ACC112 (cell line): ENCODE results near the gene PTPRM.

ENCODE experiments used
- H2AFZ ChIP-seq: fragments of 200-600 bp; sonication (generic); one replicate; pipeline ENCODE4 v1.6.0; 2017; ENCODE audit warnings: antibody characterized with exemption, low read length; ENCODE audit not compliant: unreplicated experiment
- H3K27ac ChIP-seq: fragments of 200-600 bp; sonication (generic); 2 replicates; pipeline ENCODE4 v1.5.1; 2014; ENCODE audit warnings: low read depth, mild to moderate bottlenecking, antibody characterized with exemption, low read length, moderate library complexity
- H3K27me3 ChIP-seq: fragments of 200-600 bp; sonication (generic); 2 replicates; pipeline ENCODE4 v1.6.1; 2014; ENCODE audit warnings: mild to moderate bottlenecking, antibody characterized with exemption, low read length, moderate library complexity, mixed read lengths; ENCODE audit not compliant: insufficient read depth
- H3K36me3 ChIP-seq: fragments of 200-600 bp; sonication (generic); 2 replicates; pipeline ENCODE4 v1.6.1; 2016; ENCODE audit warnings: mild to moderate bottlenecking, antibody characterized with exemption, low read length, moderate library complexity, mixed read lengths; ENCODE audit not compliant: insufficient read depth
- H3K4me1 ChIP-seq: fragments of 200-600 bp; sonication (generic); one replicate; pipeline ENCODE4 v1.6.1; 2016; ENCODE audit warnings: low read length, mixed read lengths; ENCODE audit not compliant: insufficient read depth, unreplicated experiment, control insufficient read depth
- H3K4me3 ChIP-seq: fragments of 200-600 bp; sonication (generic); 2 replicates; pipeline ENCODE4 v1.5.1; 2014; ENCODE audit warnings: mild to moderate bottlenecking, low read depth, low read length
- H3K79me2 ChIP-seq: fragments of 200-600 bp; sonication (generic); one replicate; pipeline ENCODE4 v1.6.0; 2016; ENCODE audit warnings: low read length; ENCODE audit not compliant: control insufficient read depth, unreplicated experiment, insufficient read depth

Gene PTPRM

GRCh38 chr18:7844418-7844817, 277.3 kb downstream of the PTPRM start:
- Histone ChIP-seq H3K4me1 (peaks cover 14% of the 10 kb centered on the region), H3K27ac (no peak overlapping the region; the same call in 1 of the 2 replicates)

DNA sequence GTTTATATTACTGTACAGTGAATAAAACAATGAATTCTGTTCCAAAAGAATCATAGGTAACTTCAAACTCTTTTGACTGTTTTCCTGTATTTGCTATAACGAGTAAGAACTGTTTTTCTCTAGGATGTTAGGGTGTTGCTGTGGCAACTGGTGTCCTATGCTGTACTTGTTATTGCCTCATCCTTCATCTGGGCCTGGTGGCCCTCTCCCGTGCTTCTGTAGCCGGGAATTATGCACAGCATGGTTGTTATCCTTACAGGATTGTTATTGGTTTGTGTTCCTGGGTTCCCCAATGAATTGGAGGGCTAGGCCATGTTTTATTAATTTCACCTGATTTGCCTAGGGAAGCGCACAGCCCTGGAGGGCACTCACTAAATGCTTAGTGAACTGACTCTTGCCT, 279.2 kb downstream of the PTPRM start:
- H3K27ac ChIP-seq = no peak overlapping the region
- H3K27me3 ChIP-seq = no peaks in the 10 kb centered on the region
- H3K79me2 ChIP-seq = no peaks in the 10 kb centered on the region
- H2AFZ ChIP-seq = no peak overlapping the region
- no peak overlapping the region for H3K4me3 ChIP-seq
- H3K4me1 ChIP-seq = peaks cover 6% of the 10 kb centered on the region
- H3K36me3 ChIP-seq = peaks cover 3% of the 10 kb centered on the region; the same call in 1 of the 2 replicates

More at GRCh38 chr18:7844418-7844817, 277.3 kb downstream of the PTPRM start:
- H3K27me3 ChIP-seq = no peaks in the 10 kb centered on the region
- peaks cover 3% of the 10 kb centered on the region; the same call in 1 of the 2 replicates for H3K36me3 ChIP-seq
- no peaks in the 10 kb centered on the region for H3K79me2 ChIP-seq
- no peak overlapping the region for H3K4me3 ChIP-seq
- no peak overlapping the region for H2AFZ ChIP-seq

- Histone ChIP-seq H2AFZ (no peak overlapping the region), H3K36me3 (peaks cover 3% of the 10 kb centered on the region; the same call in 1 of the 2 replicates), H3K79me2 (no peaks in the 10 kb centered on the region), H3K4me3 (no peak overlapping the region), H3K27ac (no peak overlapping the region), H3K4me1 (peaks cover 6% of the 10 kb centered on the region), H3K27me3 (no peaks in the 10 kb centered on the region)
These were observed 280.4 kb downstream of the PTPRM start for GRCh38 chr18:7847357-7848053.

DNA sequence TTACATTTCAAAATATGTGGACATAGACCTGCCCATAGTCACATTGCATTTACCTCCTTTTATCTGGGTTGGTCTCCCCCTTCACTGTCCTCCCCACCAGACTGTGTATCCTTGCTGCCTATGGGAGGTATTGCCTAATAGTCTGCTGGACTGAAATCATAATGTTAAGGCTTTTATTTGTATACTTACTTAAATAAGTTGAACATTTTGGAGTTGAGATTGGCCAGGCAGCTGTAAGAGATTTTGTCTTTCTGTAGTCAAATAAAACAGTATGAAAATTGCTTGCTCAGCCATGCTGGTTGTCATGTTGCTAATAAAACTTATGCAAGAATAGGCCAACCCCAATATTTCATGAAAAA, 280.9 kb downstream of the PTPRM start:
- Histone ChIP-seq H2AFZ (no peak overlapping the region), H3K79me2 (no peaks in the 10 kb centered on the region), H3K4me3 (no peak overlapping the region), H3K27me3 (no peaks in the 10 kb centered on the region), H3K27ac (no peak overlapping the region), H3K4me1 (peaks cover 6% of the 10 kb centered on the region), H3K36me3 (peaks cover 3% of the 10 kb centered on the region; the same call in 1 of the 2 replicates)

- H3K79me2 ChIP-seq = no peaks in the 10 kb centered on the region
- H3K36me3 ChIP-seq = no peaks in the 10 kb centered on the region
- no peak overlapping the region for H3K27ac ChIP-seq
- H2AFZ ChIP-seq = no peak overlapping the region
- H3K4me1 ChIP-seq = no peaks in the 10 kb centered on the region
- H3K4me3 ChIP-seq = no peak overlapping the region
- no peaks in the 10 kb centered on the region for H3K27me3 ChIP-seq
These were observed 283.3 kb downstream of the PTPRM start for GRCh38 chr18:7850446-7850845.

- Histone ChIP-seq H3K27ac (no peak overlapping the region), H3K27me3 (no peaks in the 10 kb centered on the region), H3K36me3 (no peaks in the 10 kb centered on the region), H3K4me3 (no peak overlapping the region), H3K4me1 (peaks cover 14% of the 10 kb centered on the region), H3K79me2 (no peaks in the 10 kb centered on the region), H2AFZ (no peak overlapping the region)
These were observed 287.9 kb downstream of the PTPRM start for GRCh38 chr18:7855028-7855427.

DNA sequence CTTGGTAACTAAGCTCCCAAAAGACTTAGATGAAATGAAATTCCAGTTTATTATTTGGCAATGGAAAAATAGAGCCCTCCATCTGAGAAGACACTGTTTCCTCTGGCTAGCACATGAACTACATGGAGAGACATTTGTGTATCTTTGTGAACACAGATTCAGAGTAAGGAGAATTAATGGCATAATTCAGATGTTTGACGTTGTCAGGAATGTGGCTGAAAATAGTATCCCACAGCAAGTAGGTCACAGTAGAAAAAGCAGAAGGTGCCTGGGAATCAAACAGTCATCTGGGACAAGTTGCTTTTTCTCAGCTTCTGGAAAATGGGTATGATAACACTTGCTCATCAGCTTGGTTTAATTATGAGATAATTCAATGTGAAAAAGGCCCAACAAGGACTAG, 288.6 kb downstream of the PTPRM start:
- H2AFZ ChIP-seq = no peak overlapping the region
- no peak overlapping the region for H3K4me3 ChIP-seq
- H3K79me2 ChIP-seq = no peaks in the 10 kb centered on the region
- H3K4me1 ChIP-seq = peaks cover 14% of the 10 kb centered on the region
- H3K36me3 ChIP-seq = no peaks in the 10 kb centered on the region
- no peaks in the 10 kb centered on the region for H3K27me3 ChIP-seq
- H3K27ac ChIP-seq = no peak overlapping the region

DNA sequence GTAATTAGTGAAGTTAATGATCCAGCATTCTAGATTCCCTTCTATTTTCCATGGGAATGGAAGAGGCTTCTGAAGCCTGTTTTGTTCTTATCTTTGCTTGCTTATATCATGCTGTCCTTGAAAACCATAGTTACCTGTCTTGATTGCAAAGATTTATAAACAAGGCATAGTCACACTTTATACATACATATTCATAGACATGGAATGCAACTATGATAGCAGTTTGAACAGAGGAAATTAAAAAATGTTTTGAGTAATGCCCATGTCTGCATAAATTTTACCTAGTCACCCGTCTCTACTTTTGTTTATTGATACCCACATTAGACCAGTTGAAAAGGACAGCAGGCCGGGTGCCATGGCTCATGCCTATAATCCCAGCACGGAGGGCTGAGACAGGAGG, 289.0 kb downstream of the PTPRM start:
- no peak overlapping the region for H2AFZ ChIP-seq
- no peaks in the 10 kb centered on the region for H3K36me3 ChIP-seq
- H3K27ac ChIP-seq = no peak overlapping the region
- no peak overlapping the region for H3K4me3 ChIP-seq
- H3K79me2 ChIP-seq = no peaks in the 10 kb centered on the region
- H3K4me1 ChIP-seq = peaks cover 14% of the 10 kb centered on the region
- no peaks in the 10 kb centered on the region for H3K27me3 ChIP-seq

GRCh38 chr18:7856733-7857132, 289.6 kb downstream of the PTPRM start:
- H3K4me1 ChIP-seq = peaks cover 14% of the 10 kb centered on the region
- no peak overlapping the region for H2AFZ ChIP-seq
- no peaks in the 10 kb centered on the region for H3K27me3 ChIP-seq
- H3K4me3 ChIP-seq = no peak overlapping the region
- H3K79me2 ChIP-seq = no peaks in the 10 kb centered on the region
- H3K36me3 ChIP-seq = no peaks in the 10 kb centered on the region
- H3K27ac ChIP-seq = no peak overlapping the region

DNA sequence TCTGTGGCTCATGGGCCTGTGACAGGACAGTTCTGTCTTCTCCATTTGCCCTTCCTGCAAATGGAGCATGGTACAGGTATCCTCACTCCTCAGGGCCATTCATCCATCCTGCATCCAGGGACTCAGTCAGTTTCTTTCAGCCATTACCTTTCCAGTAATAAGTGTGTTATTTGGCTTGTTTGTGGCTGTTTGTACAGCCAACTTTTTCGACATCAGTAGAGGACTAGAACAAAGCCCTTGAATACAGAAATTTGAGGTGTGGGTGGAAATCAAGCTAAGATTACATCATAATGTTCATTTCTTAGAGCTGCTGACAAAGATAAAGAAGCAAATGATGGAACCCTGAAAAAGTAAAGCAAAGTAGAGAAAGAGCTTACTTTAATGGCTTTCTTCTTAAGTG, 290.4 kb downstream of the PTPRM start:
- peaks cover 14% of the 10 kb centered on the region for H3K4me1 ChIP-seq
- no peaks in the 10 kb centered on the region for H3K36me3 ChIP-seq
- H3K4me3 ChIP-seq = no peak overlapping the region
- no peak overlapping the region for H3K27ac ChIP-seq
- H2AFZ ChIP-seq = no peak overlapping the region
- no peaks in the 10 kb centered on the region for H3K27me3 ChIP-seq
- no peaks in the 10 kb centered on the region for H3K79me2 ChIP-seq

GRCh38 chr18:7859122-7859521, 292.0 kb downstream of the PTPRM start:
- no peak overlapping the region for H3K4me3 ChIP-seq

More at GRCh38 chr18:7859122-7859521, 292.0 kb downstream of the PTPRM start:
- Histone ChIP-seq H3K27ac (no peak overlapping the region), H3K27me3 (no peaks in the 10 kb centered on the region), H3K36me3 (no peaks in the 10 kb centered on the region), H3K79me2 (no peaks in the 10 kb centered on the region), H2AFZ (no peak overlapping the region), H3K4me1 (peaks cover 14% of the 10 kb centered on the region)
